SK-N-SH treated with all-trans-retinoic acid at 6 μM for 48 hours (cell line): ENCODE results near the gene VPS37C.

ENCODE experiments used
- ATAC-seq: fragments of 200-7000 bp; cut with Tn5 transposase; 3 replicates; pipeline ENCODE4 v1.9.1; 2020; ENCODE audit warnings: mild to moderate bottlenecking, moderate library complexity
- ARNTL ChIP-seq: fragments of 450-650 bp; formaldehyde crosslinking; IDR thresholded peaks from 2 replicates; pipeline ENCODE4 v1.5.0; 2020; ENCODE audit warnings: low read depth, mild to moderate bottlenecking, moderate library complexity, borderline replicate concordance
- BACH2 ChIP-seq: fragments of 250-450 bp; sonication (Bioruptor Pico); IDR thresholded peaks from 2 replicates; pipeline ENCODE4 v1.9.0; 2021; ENCODE audit warnings: mild to moderate bottlenecking, borderline replicate concordance
- CSDC2 ChIP-seq: fragments of 250-450 bp; sonication (Bioruptor Pico); IDR thresholded peaks from 2 replicates; pipeline ENCODE4 v1.5.0; 2020; ENCODE audit warnings: mild to moderate bottlenecking, moderate library complexity
- CSRNP3 ChIP-seq: fragments of 250-450 bp; sonication (Bioruptor Pico); IDR thresholded peaks from 2 replicates; pipeline ENCODE4 v1.5.1; 2021; ENCODE audit warnings: mild to moderate bottlenecking, moderate library complexity
- GLIS3 ChIP-seq: fragments of 250-450 bp; sonication (Bioruptor Pico); IDR thresholded peaks from 2 replicates; pipeline ENCODE4 v1.5.0; 2020; ENCODE audit warnings: mild to moderate bottlenecking, moderate library complexity
- ISL1 ChIP-seq: fragments of 250-450 bp; sonication (Bioruptor Pico); IDR thresholded peaks from 2 replicates; pipeline ENCODE4 v2.1.2; 2022; ENCODE audit warnings: mild to moderate bottlenecking, moderate library complexity
- POU6F1 ChIP-seq: fragments of 250-450 bp; sonication (Bioruptor Pico); IDR thresholded peaks from 2 replicates; pipeline ENCODE4 v1.8.0; 2021; ENCODE audit warnings: low read depth, mild to moderate bottlenecking, moderate library complexity, borderline replicate concordance
- PPARA ChIP-seq: fragments of 250-450 bp; sonication (Bioruptor Pico); IDR thresholded peaks from 2 replicates; pipeline ENCODE4 v1.5.0; 2020; ENCODE audit warnings: mild to moderate bottlenecking, borderline replicate concordance
- RARB ChIP-seq: fragments of 250-450 bp; sonication (Bioruptor Pico); IDR thresholded peaks from 2 replicates; pipeline ENCODE4 v1.8.0; 2021; ENCODE audit warnings: mild to moderate bottlenecking, moderate library complexity
- SNAI2 ChIP-seq: fragments of 250-450 bp; sonication (Bioruptor Pico); IDR thresholded peaks from 2 replicates; pipeline ENCODE4 v1.5.0; 2020; ENCODE audit warnings: mild to moderate bottlenecking, moderate library complexity
- TCF4 ChIP-seq: fragments of 250-450 bp; sonication (Bioruptor Pico); IDR thresholded peaks from 2 replicates; pipeline ENCODE4 v1.8.0; 2021; ENCODE audit warnings: mild to moderate bottlenecking, moderate library complexity, borderline replicate concordance
- ZC3H10 ChIP-seq: fragments of 250-450 bp; sonication (Bioruptor Pico); IDR thresholded peaks from 2 replicates; pipeline ENCODE4 v1.5.1; 2021; ENCODE audit warnings: mild to moderate bottlenecking, moderate library complexity
- ZFP3 ChIP-seq: fragments of 250-450 bp; sonication (Bioruptor Pico); IDR thresholded peaks from 2 replicates; pipeline ENCODE4 v1.5.0; 2020; ENCODE audit warnings: mild to moderate bottlenecking, moderate library complexity
- ZFP30 ChIP-seq: fragments of 450-650 bp; formaldehyde crosslinking; IDR thresholded peaks from 2 replicates; pipeline ENCODE4 v1.5.0; 2022; ENCODE audit warnings: mild to moderate bottlenecking, moderate library complexity
- ZNF565 ChIP-seq: fragments of 450-650 bp; formaldehyde crosslinking; conservative IDR thresholded peaks from 2 replicates; pipeline ENCODE4 v1.5.0; 2020; ENCODE audit warnings: low read depth, mild to moderate bottlenecking, moderate library complexity
- ZNF70 ChIP-seq: fragments of 450-650 bp; formaldehyde crosslinking; IDR thresholded peaks from 2 replicates; pipeline ENCODE4 v1.5.0; 2020; ENCODE audit warnings: mild to moderate bottlenecking, moderate library complexity
- ZNF8 ChIP-seq: fragments of 450-650 bp; formaldehyde crosslinking; IDR thresholded peaks from 2 replicates; pipeline ENCODE4 v1.5.0; 2020; ENCODE audit warnings: mild to moderate bottlenecking, moderate library complexity
- TF ChIP-seq, protein P1 (sequence below): fragments of 250-450 bp; sonication (Bioruptor Pico); IDR thresholded peaks from 2 replicates; pipeline ENCODE4 v1.5.1; 2020; ENCODE audit warnings: low read depth, mild to moderate bottlenecking, moderate library complexity
- TF ChIP-seq, protein P2 (sequence below): fragments of 250-450 bp; sonication (Bioruptor Pico); IDR thresholded peaks from 2 replicates; pipeline ENCODE4 v1.8.0; 2020; ENCODE audit warnings: mild to moderate bottlenecking, moderate library complexity, borderline replicate concordance
- TF ChIP-seq, protein P3 (sequence below): fragments of 250-450 bp; sonication (Bioruptor Pico); IDR thresholded peaks from 2 replicates; pipeline ENCODE4 v1.5.0; 2020; ENCODE audit warnings: mild to moderate bottlenecking, moderate library complexity

VPS37C gene

GRCh38 chr11:61110255-61111049 is 50.8 kb downstream of the VPS37C start:
- ATAC-seq = no peak

DNA sequence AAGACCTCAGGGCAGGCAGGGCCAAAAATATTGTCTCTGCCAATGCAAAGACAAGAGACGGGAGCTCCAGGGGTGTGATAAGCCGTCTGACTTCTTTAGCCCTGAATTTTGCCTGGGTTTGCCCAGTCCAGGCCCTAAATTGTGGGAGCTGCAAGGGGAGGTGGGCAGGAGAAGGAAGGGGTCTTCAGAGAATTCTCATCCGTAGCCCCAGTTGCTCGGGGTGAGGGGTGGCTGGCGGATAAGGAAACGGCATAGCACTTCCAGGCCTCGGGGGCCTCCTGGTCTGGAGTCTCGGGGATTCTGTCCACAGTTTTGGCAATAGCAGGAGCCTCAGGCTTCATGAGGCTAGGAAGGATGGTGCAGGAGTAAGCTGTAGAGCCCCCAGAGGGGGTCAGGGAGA is 51.6 kb downstream of the VPS37C start:
- TF ChIP-seq GLIS3 (no peak), ZC3H10 (CRISPR knock-in tag) (no peak), ZNF70 (CRISPR knock-in tag) (no peak), ZFP30 (CRISPR knock-in tag) (no peak), ARNTL (CRISPR knock-in tag) (no peak), TCF4 (CRISPR knock-in tag) (no peak), ISL1 (CRISPR knock-in tag) (no peak), CSDC2 (CRISPR knock-in tag) (no peak), ZNF8 (CRISPR knock-in tag) (no peak)
- TF ChIP-seq, protein P1, sequence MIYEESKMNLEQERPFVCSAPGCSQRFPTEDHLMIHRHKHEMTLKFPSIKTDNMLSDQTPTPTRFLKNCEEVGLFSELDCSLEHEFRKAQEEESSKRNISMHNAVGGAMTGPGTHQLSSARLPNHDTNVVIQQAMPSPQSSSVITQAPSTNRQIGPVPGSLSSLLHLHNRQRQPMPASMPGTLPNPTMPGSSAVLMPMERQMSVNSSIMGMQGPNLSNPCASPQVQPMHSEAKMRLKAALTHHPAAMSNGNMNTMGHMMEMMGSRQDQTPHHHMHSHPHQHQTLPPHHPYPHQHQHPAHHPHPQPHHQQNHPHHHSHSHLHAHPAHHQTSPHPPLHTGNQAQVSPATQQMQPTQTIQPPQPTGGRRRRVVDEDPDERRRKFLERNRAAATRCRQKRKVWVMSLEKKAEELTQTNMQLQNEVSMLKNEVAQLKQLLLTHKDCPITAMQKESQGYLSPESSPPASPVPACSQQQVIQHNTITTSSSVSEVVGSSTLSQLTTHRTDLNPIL = no peak
- TF ChIP-seq, all 23 proteins: peak for 0
- ATAC-seq = no peak

More at GRCh38 chr11:61110255-61111049, 50.8 kb downstream of the VPS37C start:
- no peak for TF ChIP-seq RARB
- TF ChIP-seq ZNF70 (CRISPR knock-in tag) = no peak
- no peak for TF ChIP-seq CSRNP3 (CRISPR knock-in tag)

GRCh38 chr11:61108847-61109585 is 52.2 kb downstream of the VPS37C start:
- no peak for ATAC-seq
- TF ChIP-seq, protein P2, sequence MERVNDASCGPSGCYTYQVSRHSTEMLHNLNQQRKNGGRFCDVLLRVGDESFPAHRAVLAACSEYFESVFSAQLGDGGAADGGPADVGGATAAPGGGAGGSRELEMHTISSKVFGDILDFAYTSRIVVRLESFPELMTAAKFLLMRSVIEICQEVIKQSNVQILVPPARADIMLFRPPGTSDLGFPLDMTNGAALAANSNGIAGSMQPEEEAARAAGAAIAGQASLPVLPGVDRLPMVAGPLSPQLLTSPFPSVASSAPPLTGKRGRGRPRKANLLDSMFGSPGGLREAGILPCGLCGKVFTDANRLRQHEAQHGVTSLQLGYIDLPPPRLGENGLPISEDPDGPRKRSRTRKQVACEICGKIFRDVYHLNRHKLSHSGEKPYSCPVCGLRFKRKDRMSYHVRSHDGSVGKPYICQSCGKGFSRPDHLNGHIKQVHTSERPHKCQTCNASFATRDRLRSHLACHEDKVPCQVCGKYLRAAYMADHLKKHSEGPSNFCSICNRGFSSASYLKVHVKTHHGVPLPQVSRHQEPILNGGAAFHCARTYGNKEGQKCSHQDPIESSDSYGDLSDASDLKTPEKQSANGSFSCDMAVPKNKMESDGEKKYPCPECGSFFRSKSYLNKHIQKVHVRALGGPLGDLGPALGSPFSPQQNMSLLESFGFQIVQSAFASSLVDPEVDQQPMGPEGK (CRISPR knock-in tag) = no peak
- TF ChIP-seq BACH2 (CRISPR knock-in tag) (no peak), PPARA (CRISPR knock-in tag) (no peak), SNAI2 (CRISPR knock-in tag) (no peak), ZNF565 (CRISPR knock-in tag) (no peak), POU6F1 (CRISPR knock-in tag) (no peak), ZFP3 (no peak), ZNF70 (CRISPR knock-in tag) (no peak), TCF4 (CRISPR knock-in tag) (no peak), CSRNP3 (CRISPR knock-in tag) (no peak), ZFP30 (CRISPR knock-in tag) (no peak), GLIS3 (no peak), ZNF8 (CRISPR knock-in tag) (no peak)
- TF ChIP-seq, protein P3, sequence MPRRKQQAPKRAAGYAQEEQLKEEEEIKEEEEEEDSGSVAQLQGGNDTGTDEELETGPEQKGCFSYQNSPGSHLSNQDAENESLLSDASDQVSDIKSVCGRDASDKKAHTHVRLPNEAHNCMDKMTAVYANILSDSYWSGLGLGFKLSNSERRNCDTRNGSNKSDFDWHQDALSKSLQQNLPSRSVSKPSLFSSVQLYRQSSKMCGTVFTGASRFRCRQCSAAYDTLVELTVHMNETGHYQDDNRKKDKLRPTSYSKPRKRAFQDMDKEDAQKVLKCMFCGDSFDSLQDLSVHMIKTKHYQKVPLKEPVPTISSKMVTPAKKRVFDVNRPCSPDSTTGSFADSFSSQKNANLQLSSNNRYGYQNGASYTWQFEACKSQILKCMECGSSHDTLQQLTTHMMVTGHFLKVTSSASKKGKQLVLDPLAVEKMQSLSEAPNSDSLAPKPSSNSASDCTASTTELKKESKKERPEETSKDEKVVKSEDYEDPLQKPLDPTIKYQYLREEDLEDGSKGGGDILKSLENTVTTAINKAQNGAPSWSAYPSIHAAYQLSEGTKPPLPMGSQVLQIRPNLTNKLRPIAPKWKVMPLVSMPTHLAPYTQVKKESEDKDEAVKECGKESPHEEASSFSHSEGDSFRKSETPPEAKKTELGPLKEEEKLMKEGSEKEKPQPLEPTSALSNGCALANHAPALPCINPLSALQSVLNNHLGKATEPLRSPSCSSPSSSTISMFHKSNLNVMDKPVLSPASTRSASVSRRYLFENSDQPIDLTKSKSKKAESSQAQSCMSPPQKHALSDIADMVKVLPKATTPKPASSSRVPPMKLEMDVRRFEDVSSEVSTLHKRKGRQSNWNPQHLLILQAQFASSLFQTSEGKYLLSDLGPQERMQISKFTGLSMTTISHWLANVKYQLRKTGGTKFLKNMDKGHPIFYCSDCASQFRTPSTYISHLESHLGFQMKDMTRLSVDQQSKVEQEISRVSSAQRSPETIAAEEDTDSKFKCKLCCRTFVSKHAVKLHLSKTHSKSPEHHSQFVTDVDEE (CRISPR knock-in tag) = no peak
